Breast epithelium (tissue), 4 donors: ENCODE data around the gene SPIRE1. TPM values are rescaled to one million over a fixed set of nuclear protein-coding genes. Genes with fewer than 3 reads are reported as not detected.

Experiments
- DNase-seq, 2 donors: peaks; one replicate each; pipeline ENCODE4 v3.0.0-alpha.2; 2019; ENCODE audit warnings: low spot score in 2 of 2
- H3K27ac ChIP-seq, 2 donors: fragments of 200-600 bp; sonication (generic) in 1 of 2; one replicate each; pipeline ENCODE4 v1.5.1; 2016 to 2019; ENCODE audit warnings: mild to moderate bottlenecking in 1 of 2
- H3K27me3 ChIP-seq, 2 donors: fragments of 200-600 bp; sonication (generic) in 1 of 2; one replicate each; pipeline versions ENCODE4 v1.5.1 to v1.6.0; 2017 to 2019; ENCODE audit warnings: control low read depth in 1 of 2, mild to moderate bottlenecking in 1 of 2
- H3K36me3 ChIP-seq: fragments of 200-600 bp; one replicate; pipeline ENCODE4 v1.5.1; 2019
- H3K4me1 ChIP-seq, 2 donors: fragments of 200-600 bp; sonication (generic); one replicate each; pipeline ENCODE4 v1.5.1; 2016 to 2019; ENCODE audit warnings: control low read depth in 1 of 2
- H3K4me3 ChIP-seq, 3 donors: fragments of 200-600 bp; sonication (generic); 1 replicate in 2 of 3; 2 replicates in 1 of 3; pipeline ENCODE4 v1.5.1; 2016 to 2019; ENCODE audit warnings: mild to moderate bottlenecking in 3 of 3, moderate library complexity in 2 of 3
- H3K9me3 ChIP-seq, 2 donors: fragments of 200-600 bp; sonication (generic) in 1 of 2; one replicate each; pipeline ENCODE4 v1.5.1; 2016 to 2019; ENCODE audit warnings: control low read depth in 1 of 2
- POLR2A ChIP-seq: fragments of 450-650 bp; IDR thresholded peaks from one replicate; pipeline ENCODE4 v1.6.1; 2016; ENCODE audit warnings: antibody characterized with exemption, mild to moderate bottlenecking, moderate library complexity
- POLR2AphosphoS5 ChIP-seq, 3 donors: sonication (generic); formaldehyde crosslinking; IDR thresholded peaks; one replicate each; pipeline ENCODE4 v1.6.1; 2017; ENCODE audit warnings: antibody characterized with exemption in 3 of 3
- intact Hi-C: fragments of 100-400 bp; cut with DNase I; formaldehyde crosslinking; loops from one replicate; pipeline ENCODE4 v1.15.1; 2023; ENCODE audit warnings: low total_unique reads
- total RNA-seq, 3 donors: library from RNA; depleted of rRNA; stranded (reverse); fragments of >200 nt; gene quantifications; one replicate each; pipeline ENCODE4 v1.1.0, GENCODE V29; 2016
- TF ChIP-seq, protein P1 (sequence below), 3 donors: fragments of 450-650 bp; IDR thresholded peaks; one replicate each; pipeline ENCODE4 v1.5.1; 2016 to 2017; ENCODE audit warnings: antibody characterized with exemption in 3 of 3, mild to moderate bottlenecking in 3 of 3, moderate library complexity in 3 of 3

The SPIRE1 gene
- total RNA-seq, 3 donors from 2014 or later: 24.3 to 38.5 (median 25.9) TPM

GRCh38 chr18:12621742-12622306 lies 36.1 kb downstream of the SPIRE1 start:
- H3K9me3 ChIP-seq: no peaks in the 10 kb centered on the region
- intact Hi-C loops: no loop called here
- TF ChIP-seq, protein P1, sequence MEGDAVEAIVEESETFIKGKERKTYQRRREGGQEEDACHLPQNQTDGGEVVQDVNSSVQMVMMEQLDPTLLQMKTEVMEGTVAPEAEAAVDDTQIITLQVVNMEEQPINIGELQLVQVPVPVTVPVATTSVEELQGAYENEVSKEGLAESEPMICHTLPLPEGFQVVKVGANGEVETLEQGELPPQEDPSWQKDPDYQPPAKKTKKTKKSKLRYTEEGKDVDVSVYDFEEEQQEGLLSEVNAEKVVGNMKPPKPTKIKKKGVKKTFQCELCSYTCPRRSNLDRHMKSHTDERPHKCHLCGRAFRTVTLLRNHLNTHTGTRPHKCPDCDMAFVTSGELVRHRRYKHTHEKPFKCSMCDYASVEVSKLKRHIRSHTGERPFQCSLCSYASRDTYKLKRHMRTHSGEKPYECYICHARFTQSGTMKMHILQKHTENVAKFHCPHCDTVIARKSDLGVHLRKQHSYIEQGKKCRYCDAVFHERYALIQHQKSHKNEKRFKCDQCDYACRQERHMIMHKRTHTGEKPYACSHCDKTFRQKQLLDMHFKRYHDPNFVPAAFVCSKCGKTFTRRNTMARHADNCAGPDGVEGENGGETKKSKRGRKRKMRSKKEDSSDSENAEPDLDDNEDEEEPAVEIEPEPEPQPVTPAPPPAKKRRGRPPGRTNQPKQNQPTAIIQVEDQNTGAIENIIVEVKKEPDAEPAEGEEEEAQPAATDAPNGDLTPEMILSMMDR (IDR thresholded peaks at IDR 0.05): no peak
- TF ChIP-seq POLR2AphosphoS5 (IDR thresholded peaks at IDR 0.05): no peak
- no peak for TF ChIP-seq POLR2A

GRCh38 chr18:12615748-12616147 lies 42.2 kb downstream of the SPIRE1 start:
- H3K27me3 ChIP-seq: no peaks in the 10 kb centered on the region
- H3K4me1 ChIP-seq: no peaks in the 10 kb centered on the region
- H3K9me3 ChIP-seq: no peaks in the 10 kb centered on the region
- intact Hi-C loops: no loop called here
- no peak for TF ChIP-seq POLR2A
- TF ChIP-seq, protein P1 (IDR thresholded peaks at IDR 0.05): no peak
- no peak for TF ChIP-seq POLR2AphosphoS5 (IDR thresholded peaks at IDR 0.05)
- H3K4me3 ChIP-seq: no peak overlapping the region
- no peak overlapping the region for H3K27ac ChIP-seq
- DNase-seq: no peak
- no peaks in the 10 kb centered on the region for H3K36me3 ChIP-seq

More at GRCh38 chr18:12621742-12622306, 36.1 kb downstream of the SPIRE1 start:
- Histone ChIP-seq H3K36me3 (no peaks in the 10 kb centered on the region), H3K27ac (no peak overlapping the region), H3K4me3 (no peak overlapping the region), H3K27me3 (no peaks in the 10 kb centered on the region), H3K4me1 (no peaks in the 10 kb centered on the region)
- no peak for DNase-seq

DNA sequence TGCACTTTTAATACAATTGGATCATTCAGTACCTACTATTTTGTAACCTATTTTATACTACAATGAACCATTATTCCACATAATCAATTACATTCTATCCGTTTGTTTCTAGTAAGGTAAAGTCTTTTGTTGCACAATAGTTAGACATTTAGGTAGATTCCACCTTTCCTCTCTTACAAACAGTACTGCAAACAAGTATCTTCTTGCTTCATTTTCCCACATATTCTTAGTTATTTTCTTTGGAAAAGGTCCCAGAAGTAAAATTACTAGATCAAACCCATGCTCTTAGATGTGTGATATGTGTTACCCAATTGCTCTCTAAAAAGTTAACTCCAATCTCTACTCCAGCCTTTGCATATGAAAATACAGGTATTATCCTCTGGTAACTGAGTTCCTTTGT lies 49.6 kb downstream of the SPIRE1 start:
- no peak for DNase-seq
- Histone ChIP-seq H3K4me3 (no peak overlapping the region), H3K9me3 (no peaks in the 10 kb centered on the region), H3K36me3 (no peaks in the 10 kb centered on the region), H3K27me3 (no peaks in the 10 kb centered on the region), H3K27ac (peak overlapping the region; percentile 1 to 53), H3K4me1 (peaks cover 0 to 7% of the 10 kb centered on the region in 2 donors)
- intact Hi-C loops: no loop called here
- TF ChIP-seq POLR2A (no peak), POLR2AphosphoS5 (IDR thresholded peaks at IDR 0.05) (no peak)

DNA sequence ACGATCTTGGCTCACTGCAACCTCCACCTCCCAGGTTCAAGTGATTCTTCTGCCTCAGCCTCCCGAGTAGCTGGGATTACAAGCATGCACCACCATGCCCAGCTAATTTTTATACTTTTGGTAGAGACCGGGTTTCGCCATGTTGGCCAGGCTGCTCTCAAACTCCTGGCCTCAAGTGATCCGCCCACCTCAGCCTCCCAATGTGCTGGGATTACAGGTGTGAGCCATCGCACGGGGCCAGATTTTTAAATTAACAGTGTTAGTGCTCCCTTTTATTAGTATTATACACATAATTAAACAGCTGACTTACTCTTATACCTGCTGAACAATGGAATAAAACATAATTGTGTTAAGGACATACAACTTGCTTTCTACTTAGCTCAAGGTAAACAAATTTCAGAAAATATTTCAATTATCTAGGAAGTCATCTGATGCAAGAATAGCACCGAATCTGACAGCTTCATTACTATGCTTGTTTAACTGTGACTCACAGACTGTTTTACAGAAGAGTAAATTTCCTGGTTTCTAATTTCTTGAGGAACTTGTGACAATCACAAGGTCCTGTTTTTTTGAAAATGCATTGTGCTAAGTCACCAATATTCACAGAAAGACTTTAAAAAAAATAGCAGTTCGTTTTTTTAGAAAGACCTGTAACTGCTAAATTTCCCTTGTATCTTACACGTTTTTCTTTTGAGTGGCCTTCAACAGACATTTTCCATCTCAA lies 51.2 kb downstream of the SPIRE1 start:
- Histone ChIP-seq H3K36me3 (no peaks in the 10 kb centered on the region), H3K27ac (peak overlapping the region; percentile 71 to 81), H3K27me3 (no peaks in the 10 kb centered on the region), H3K9me3 (no peaks in the 10 kb centered on the region), H3K4me1 (peaks cover 0 to 7% of the 10 kb centered on the region in 2 donors), H3K4me3 (no peak overlapping the region)
- TF ChIP-seq, protein P1 (IDR thresholded peaks at IDR 0.05): no peak
- TF ChIP-seq POLR2A (no peak), POLR2AphosphoS5 (IDR thresholded peaks at IDR 0.05) (no peak)
- DNase-seq: no peak
- intact Hi-C loops: no loop called here

DNA sequence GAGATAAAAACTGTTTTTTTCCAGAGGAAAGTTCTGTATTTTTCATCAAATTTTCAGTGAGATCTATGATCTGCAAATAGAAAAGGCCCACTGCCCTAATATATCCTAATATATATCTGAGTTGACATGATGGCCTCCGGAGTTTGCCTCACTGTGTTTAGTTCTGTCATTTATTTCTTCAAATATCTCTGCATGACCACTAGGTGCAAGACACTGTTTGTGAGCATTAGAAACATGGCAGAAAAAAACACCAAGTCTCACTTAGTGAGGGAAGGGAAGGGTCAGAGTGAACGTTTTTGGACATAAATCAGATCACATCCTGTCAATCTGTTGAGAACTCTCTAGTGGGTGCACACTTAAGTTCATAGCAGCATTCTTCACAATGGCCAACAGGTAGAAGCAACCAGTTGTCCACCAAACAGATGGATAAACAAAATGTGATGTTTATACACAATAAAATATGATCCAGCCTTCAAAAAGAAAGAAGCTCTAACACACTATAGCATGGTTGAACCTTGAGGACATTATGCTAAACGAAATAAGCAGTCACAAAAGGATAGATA lies 53.4 kb downstream of the SPIRE1 start:
- Histone ChIP-seq H3K27ac (no peak overlapping the region), H3K4me3 (no peak overlapping the region), H3K36me3 (no peaks in the 10 kb centered on the region), H3K9me3 (no peaks in the 10 kb centered on the region), H3K27me3 (no peaks in the 10 kb centered on the region), H3K4me1 (peaks cover 0 to 7% of the 10 kb centered on the region in 2 donors)
- no peak for DNase-seq
- intact Hi-C loops: no loop called here
- TF ChIP-seq, protein P1 (IDR thresholded peaks at IDR 0.05): no peak
- TF ChIP-seq POLR2A (no peak), POLR2AphosphoS5 (IDR thresholded peaks at IDR 0.05) (no peak)
